WTC11 (cell line): ENCODE measurements around the gene YWHAQ. TPM values are rescaled to one million over a fixed set of nuclear protein-coding genes. Genes with fewer than 3 reads are reported as not detected.

Experiments used
- ATAC-seq: fragments of 200-7000 bp; cut with Tn5 transposase; 2 replicates; pipeline ENCODE4 v1.10.0; 2021; ENCODE audit warnings: mild to moderate bottlenecking, moderate library complexity
- CTCF ChIA-PET: fragments of 300-600 bp; sonication (Branson Sonifier 250); formaldehyde crosslinking; loops from one replicate; lab custom pipeline; 2021; ENCODE audit warnings: antibody characterized with exemption; lab: Charles Lee
- POLR2A ChIA-PET: fragments of 350-600 bp; sonication (Branson Sonifier 250); formaldehyde crosslinking; loops from one replicate; lab custom pipeline; 2021; ENCODE audit warnings: antibody characterized with exemption; lab: Charles Lee
- DNase-seq: peaks from one replicate; pipeline ENCODE4 v3.0.0; 2021; ENCODE audit warnings: low spot score
- H3K27ac Mint-ChIP-seq: 2 replicates; pipeline ENCODE4 v1.8.0; 2021; ENCODE audit warnings: mixed read lengths
- H3K27me3 Mint-ChIP-seq: 2 replicates; pipeline ENCODE4 v1.8.0; 2021; ENCODE audit warnings: low read depth, mild to moderate bottlenecking, moderate library complexity, mixed read lengths
- H3K36me3 Mint-ChIP-seq: 2 replicates; pipeline ENCODE4 v1.8.0; 2021; ENCODE audit warnings: mixed read lengths
- H3K4me1 Mint-ChIP-seq: 2 replicates; pipeline ENCODE4 v1.8.0; 2022; ENCODE audit warnings: mixed read lengths
- H3K4me3 Mint-ChIP-seq: 2 replicates; pipeline ENCODE4 v1.8.0; 2021; ENCODE audit warnings: mild to moderate bottlenecking, moderate library complexity, mixed read lengths
- H3K9me3 Mint-ChIP-seq: 2 replicates; pipeline ENCODE4 v1.8.0; 2021; ENCODE audit warnings: mixed read lengths
- CBFB ChIP-seq: sonication (generic); formaldehyde crosslinking; IDR thresholded peaks from 2 replicates; pipeline ENCODE4 v1.8.1; 2022; ENCODE audit warnings: mild to moderate bottlenecking, low read depth, missing genetic modification reagents
- ETV6 ChIP-seq: sonication (generic); formaldehyde crosslinking; IDR thresholded peaks from 2 replicates; pipeline ENCODE4 v1.8.1; 2022; ENCODE audit warnings: mild to moderate bottlenecking, missing genetic modification reagents
- FOXP1 ChIP-seq: sonication (generic); formaldehyde crosslinking; IDR thresholded peaks from 2 replicates; pipeline ENCODE4 v1.8.0; 2022; ENCODE audit warnings: missing genetic modification reagents, mild to moderate bottlenecking, moderate library complexity, borderline replicate concordance
- GTF2I ChIP-seq: fragments of 250-450 bp; sonication (Bioruptor Pico); conservative IDR thresholded peaks from 2 replicates; pipeline ENCODE4 v1.4.0; 2021; ENCODE audit warnings: mild to moderate bottlenecking
- IRF2 ChIP-seq: sonication (generic); formaldehyde crosslinking; IDR thresholded peaks from 2 replicates; pipeline ENCODE4 v1.8.0; 2022; ENCODE audit warnings: low read depth, missing genetic modification reagents, borderline replicate concordance
- JAZF1 ChIP-seq: fragments of 250-450 bp; sonication (Bioruptor Pico); IDR thresholded peaks from 2 replicates; pipeline ENCODE4 v1.9.0; 2021; ENCODE audit warnings: moderate library complexity, mild to moderate bottlenecking, inconsistent platforms
- MAX ChIP-seq: sonication (generic); formaldehyde crosslinking; IDR thresholded peaks from 2 replicates; pipeline ENCODE4 v1.8.0; 2022; ENCODE audit warnings: mild to moderate bottlenecking, missing genetic modification reagents
- MLX ChIP-seq: sonication (generic); formaldehyde crosslinking; IDR thresholded peaks from 2 replicates; pipeline ENCODE4 v1.8.1; 2023; ENCODE audit warnings: mild to moderate bottlenecking, missing genetic modification reagents, moderate library complexity
- MYBL2 ChIP-seq: sonication (generic); formaldehyde crosslinking; IDR thresholded peaks from 2 replicates; pipeline ENCODE4 v1.8.1; 2023; ENCODE audit warnings: mild to moderate bottlenecking, moderate library complexity, missing genetic modification reagents
- SMAD4 ChIP-seq: sonication (generic); formaldehyde crosslinking; IDR thresholded peaks from 2 replicates; pipeline ENCODE4 v1.8.0; 2022; ENCODE audit warnings: mild to moderate bottlenecking, missing genetic modification reagents
- TEAD1 ChIP-seq: sonication (generic); formaldehyde crosslinking; IDR thresholded peaks from 2 replicates; pipeline ENCODE4 v1.8.0; 2022; ENCODE audit warnings: mild to moderate bottlenecking, missing genetic modification reagents
- TP53 ChIP-seq: sonication (generic); formaldehyde crosslinking; IDR thresholded peaks from 2 replicates; pipeline ENCODE4 v1.8.1; 2023; ENCODE audit warnings: mild to moderate bottlenecking, missing genetic modification reagents
- ZNF219 ChIP-seq: sonication (generic); formaldehyde crosslinking; IDR thresholded peaks from 2 replicates; pipeline ENCODE4 v1.8.0; 2023; ENCODE audit warnings: missing genetic modification reagents, mild to moderate bottlenecking, borderline replicate concordance
- ZNF263 ChIP-seq: sonication (generic); formaldehyde crosslinking; IDR thresholded peaks from 2 replicates; pipeline ENCODE4 v1.8.1; 2022; ENCODE audit warnings: low read depth, mild to moderate bottlenecking, moderate library complexity, missing genetic modification reagents
- ZNF396 ChIP-seq: fragments of 250-450 bp; sonication (Bioruptor Pico); IDR thresholded peaks from 2 replicates; pipeline ENCODE4 v1.8.0; 2021; ENCODE audit warnings: mild to moderate bottlenecking, moderate library complexity, borderline replicate concordance
- ZNF416 ChIP-seq: fragments of 250-450 bp; sonication (Bioruptor Pico); IDR thresholded peaks from 2 replicates; pipeline ENCODE4 v1.9.0; 2021; ENCODE audit warnings: mild to moderate bottlenecking, inconsistent platforms
- ZNF532 ChIP-seq: fragments of 250-450 bp; sonication (Bioruptor Pico); IDR thresholded peaks from 2 replicates; pipeline ENCODE4 v1.9.0; 2021; ENCODE audit warnings: mild to moderate bottlenecking, borderline replicate concordance
- ZNF671 ChIP-seq: fragments of 250-450 bp; sonication (Bioruptor Pico); IDR thresholded peaks from 2 replicates; pipeline ENCODE4 v1.8.0; 2021; ENCODE audit warnings: mild to moderate bottlenecking
- total RNA-seq: library from RNA; stranded (reverse); gene quantifications from 3 replicates; pipeline ENCODE4 v1.2.3, GENCODE V29; 2021
- TF ChIP-seq, protein P1 (sequence below): sonication (generic); formaldehyde crosslinking; IDR thresholded peaks from 2 replicates; pipeline ENCODE4 v1.8.0; 2023; ENCODE audit warnings: mild to moderate bottlenecking, missing genetic modification reagents
- TF ChIP-seq, protein P2 (sequence below): sonication (generic); formaldehyde crosslinking; IDR thresholded peaks from 2 replicates; pipeline ENCODE4 v1.8.1; 2022; ENCODE audit warnings: low read depth, missing genetic modification reagents, borderline replicate concordance
- TF ChIP-seq, protein P3 (sequence below): fragments of 250-450 bp; sonication (Bioruptor Pico); IDR thresholded peaks from 2 replicates; pipeline ENCODE4 v1.9.0; 2021; ENCODE audit warnings: mild to moderate bottlenecking
- TF ChIP-seq, protein P4 (sequence below): sonication (generic); formaldehyde crosslinking; IDR thresholded peaks from 2 replicates; pipeline ENCODE4 v1.8.1; 2022; ENCODE audit warnings: mild to moderate bottlenecking, missing genetic modification reagents, moderate library complexity, borderline replicate concordance

YWHAQ gene
- total RNA-seq, 1 experiment from 2014 or later, result 395 TPM

- Mint-ChIP-seq H3K4me3 (no peak overlapping the region), H3K4me1 (0 out of 2 replicates have a peak, but pooled peaks cover 6% of the 10 kb centered on the region), H3K27ac (no peak overlapping the region), H3K27me3 (peaks cover 9% of the 10 kb centered on the region), H3K36me3 (no peaks in the 10 kb centered on the region), H3K9me3 (no peaks in the 10 kb centered on the region)
- ChIA-PET CTCF (interaction anchor here (0.5 to 1.3 kb wide), 3 partner anchors 66 to 160 kb away, joined by 3 to 5 read pairs (median 4); no protein-coding TSS in a partner anchor), POLR2A (interaction anchor here (1.7 kb wide), 1 partner anchor 9 kb away, joined by 7 read pairs; the partner anchor contains the start of gene YWHAQ)
- no peak for DNase-seq
- TF ChIP-seq, protein P1, sequence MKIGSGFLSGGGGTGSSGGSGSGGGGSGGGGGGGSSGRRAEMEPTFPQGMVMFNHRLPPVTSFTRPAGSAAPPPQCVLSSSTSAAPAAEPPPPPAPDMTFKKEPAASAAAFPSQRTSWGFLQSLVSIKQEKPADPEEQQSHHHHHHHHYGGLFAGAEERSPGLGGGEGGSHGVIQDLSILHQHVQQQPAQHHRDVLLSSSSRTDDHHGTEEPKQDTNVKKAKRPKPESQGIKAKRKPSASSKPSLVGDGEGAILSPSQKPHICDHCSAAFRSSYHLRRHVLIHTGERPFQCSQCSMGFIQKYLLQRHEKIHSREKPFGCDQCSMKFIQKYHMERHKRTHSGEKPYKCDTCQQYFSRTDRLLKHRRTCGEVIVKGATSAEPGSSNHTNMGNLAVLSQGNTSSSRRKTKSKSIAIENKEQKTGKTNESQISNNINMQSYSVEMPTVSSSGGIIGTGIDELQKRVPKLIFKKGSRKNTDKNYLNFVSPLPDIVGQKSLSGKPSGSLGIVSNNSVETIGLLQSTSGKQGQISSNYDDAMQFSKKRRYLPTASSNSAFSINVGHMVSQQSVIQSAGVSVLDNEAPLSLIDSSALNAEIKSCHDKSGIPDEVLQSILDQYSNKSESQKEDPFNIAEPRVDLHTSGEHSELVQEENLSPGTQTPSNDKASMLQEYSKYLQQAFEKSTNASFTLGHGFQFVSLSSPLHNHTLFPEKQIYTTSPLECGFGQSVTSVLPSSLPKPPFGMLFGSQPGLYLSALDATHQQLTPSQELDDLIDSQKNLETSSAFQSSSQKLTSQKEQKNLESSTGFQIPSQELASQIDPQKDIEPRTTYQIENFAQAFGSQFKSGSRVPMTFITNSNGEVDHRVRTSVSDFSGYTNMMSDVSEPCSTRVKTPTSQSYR (CRISPR knock-in tag), result no peak
- TF ChIP-seq, protein P2, sequence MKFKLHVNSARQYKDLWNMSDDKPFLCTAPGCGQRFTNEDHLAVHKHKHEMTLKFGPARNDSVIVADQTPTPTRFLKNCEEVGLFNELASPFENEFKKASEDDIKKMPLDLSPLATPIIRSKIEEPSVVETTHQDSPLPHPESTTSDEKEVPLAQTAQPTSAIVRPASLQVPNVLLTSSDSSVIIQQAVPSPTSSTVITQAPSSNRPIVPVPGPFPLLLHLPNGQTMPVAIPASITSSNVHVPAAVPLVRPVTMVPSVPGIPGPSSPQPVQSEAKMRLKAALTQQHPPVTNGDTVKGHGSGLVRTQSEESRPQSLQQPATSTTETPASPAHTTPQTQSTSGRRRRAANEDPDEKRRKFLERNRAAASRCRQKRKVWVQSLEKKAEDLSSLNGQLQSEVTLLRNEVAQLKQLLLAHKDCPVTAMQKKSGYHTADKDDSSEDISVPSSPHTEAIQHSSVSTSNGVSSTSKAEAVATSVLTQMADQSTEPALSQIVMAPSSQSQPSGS (CRISPR knock-in tag), result no peak
- TF ChIP-seq ZNF416 (CRISPR knock-in tag) (no peak), MLX (no peak), MYBL2 (CRISPR knock-in tag) (no peak), ZNF396 (CRISPR knock-in tag) (no peak), ZNF219 (CRISPR knock-in tag) (no peak), GTF2I (CRISPR knock-in tag) (no peak), JAZF1 (CRISPR knock-in tag) (no peak), FOXP1 (no peak), IRF2 (CRISPR knock-in tag) (no peak)
- TF ChIP-seq, protein P3, sequence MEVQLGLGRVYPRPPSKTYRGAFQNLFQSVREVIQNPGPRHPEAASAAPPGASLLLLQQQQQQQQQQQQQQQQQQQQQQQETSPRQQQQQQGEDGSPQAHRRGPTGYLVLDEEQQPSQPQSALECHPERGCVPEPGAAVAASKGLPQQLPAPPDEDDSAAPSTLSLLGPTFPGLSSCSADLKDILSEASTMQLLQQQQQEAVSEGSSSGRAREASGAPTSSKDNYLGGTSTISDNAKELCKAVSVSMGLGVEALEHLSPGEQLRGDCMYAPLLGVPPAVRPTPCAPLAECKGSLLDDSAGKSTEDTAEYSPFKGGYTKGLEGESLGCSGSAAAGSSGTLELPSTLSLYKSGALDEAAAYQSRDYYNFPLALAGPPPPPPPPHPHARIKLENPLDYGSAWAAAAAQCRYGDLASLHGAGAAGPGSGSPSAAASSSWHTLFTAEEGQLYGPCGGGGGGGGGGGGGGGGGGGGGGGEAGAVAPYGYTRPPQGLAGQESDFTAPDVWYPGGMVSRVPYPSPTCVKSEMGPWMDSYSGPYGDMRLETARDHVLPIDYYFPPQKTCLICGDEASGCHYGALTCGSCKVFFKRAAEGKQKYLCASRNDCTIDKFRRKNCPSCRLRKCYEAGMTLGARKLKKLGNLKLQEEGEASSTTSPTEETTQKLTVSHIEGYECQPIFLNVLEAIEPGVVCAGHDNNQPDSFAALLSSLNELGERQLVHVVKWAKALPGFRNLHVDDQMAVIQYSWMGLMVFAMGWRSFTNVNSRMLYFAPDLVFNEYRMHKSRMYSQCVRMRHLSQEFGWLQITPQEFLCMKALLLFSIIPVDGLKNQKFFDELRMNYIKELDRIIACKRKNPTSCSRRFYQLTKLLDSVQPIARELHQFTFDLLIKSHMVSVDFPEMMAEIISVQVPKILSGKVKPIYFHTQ (CRISPR knock-in tag), result no peak
- no peak for ATAC-seq
Observed at GRCh38 chr2:9639000-9639602, 8.3 kb upstream of the YWHAQ start.

- ChIA-PET CTCF (interaction anchor here (1.2 to 1.3 kb wide), 2 partner anchors 132 to 161 kb away, joined by 3 to 5 read pairs; no protein-coding TSS in a partner anchor), POLR2A (interaction anchor here (1.7 kb wide), 1 partner anchor 8 kb away, joined by 7 read pairs; the partner anchor contains the start of gene YWHAQ)
- H3K4me3 Mint-ChIP-seq, result no peak overlapping the region
- 0 out of 2 replicates have a peak, but pooled peaks cover 6% of the 10 kb centered on the region for H3K4me1 Mint-ChIP-seq
- peaks cover 13% of the 10 kb centered on the region for H3K27me3 Mint-ChIP-seq
- no peaks in the 10 kb centered on the region for H3K36me3 Mint-ChIP-seq
- ATAC-seq (no peak), DNase-seq (no peak)
- H3K9me3 Mint-ChIP-seq, result no peaks in the 10 kb centered on the region
- no peak overlapping the region for H3K27ac Mint-ChIP-seq
- TF ChIP-seq TP53 (CRISPR knock-in tag) (no peak), ZNF532 (no peak), CBFB (no peak), ZNF263 (CRISPR knock-in tag) (no peak), SMAD4 (CRISPR knock-in tag) (no peak), ETV6 (CRISPR knock-in tag) (no peak), TEAD1 (no peak), MAX (CRISPR knock-in tag) (no peak), ZNF671 (CRISPR knock-in tag) (no peak)
- TF ChIP-seq, protein P4, sequence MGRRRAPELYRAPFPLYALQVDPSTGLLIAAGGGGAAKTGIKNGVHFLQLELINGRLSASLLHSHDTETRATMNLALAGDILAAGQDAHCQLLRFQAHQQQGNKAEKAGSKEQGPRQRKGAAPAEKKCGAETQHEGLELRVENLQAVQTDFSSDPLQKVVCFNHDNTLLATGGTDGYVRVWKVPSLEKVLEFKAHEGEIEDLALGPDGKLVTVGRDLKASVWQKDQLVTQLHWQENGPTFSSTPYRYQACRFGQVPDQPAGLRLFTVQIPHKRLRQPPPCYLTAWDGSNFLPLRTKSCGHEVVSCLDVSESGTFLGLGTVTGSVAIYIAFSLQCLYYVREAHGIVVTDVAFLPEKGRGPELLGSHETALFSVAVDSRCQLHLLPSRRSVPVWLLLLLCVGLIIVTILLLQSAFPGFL (CRISPR knock-in tag), result no peak
Observed at GRCh38 chr2:9638532-9638931, 7.7 kb upstream of the YWHAQ start.
